ENCODE results near the gene COL9A2.

- TF ChIP-seq CTCF (conservative IDR thresholded peaks at IDR 0.05; ENCODE audit: low read length) (no peak), EZH2phosphoT487 (IDR thresholded peaks at IDR 0.05; ENCODE audit: borderline replicate concordance, low read depth, low read length) (no peak)
These were observed 44.4 kb downstream of the COL9A2 start for GRCh38 chr1:40272653-40273213.
